ENCODE results near the gene NHS.

- no peak for TF ChIP-seq REST (IDR thresholded peaks at IDR 0.05; ENCODE audit: insufficient replicate concordance, low read depth)
- TF ChIP-seq CTCF (IDR thresholded peaks at IDR 0.05; ENCODE audit: insufficient read depth, low read length), result no peak
- no peak for TF ChIP-seq POLR2AphosphoS5 (IDR thresholded peaks at IDR 0.05; ENCODE audit: low read depth)
- no peak for TF ChIP-seq GABPA (IDR thresholded peaks at IDR 0.05; ENCODE audit: low read depth)
Observed at GRCh38 chrX:17774053-17774452, 399.1 kb downstream of the NHS start.
